Left ventricle myocardium inferior (tissue), 1 donor: ENCODE measurements around the gene ADAD1. TPM values are rescaled to one million over a fixed set of nuclear protein-coding genes. Genes with fewer than 3 reads are reported as not detected.

Source experiments
- DNase-seq: peaks from one replicate; pipeline ENCODE4 v3.0.0-alpha.2; 2020
- H3K27ac ChIP-seq: fragments of 200-600 bp; replicated peaks from 2 replicates; pipeline ENCODE4 v1.8.0; 2021
- H3K27me3 ChIP-seq: fragments of 200-600 bp; 2 replicates; pipeline ENCODE4 v1.8.0; 2021; ENCODE audit warnings: low read depth
- H3K36me3 ChIP-seq: fragments of 200-600 bp; 2 replicates; pipeline ENCODE4 v1.8.0; 2021
- H3K4me1 ChIP-seq: fragments of 200-600 bp; 2 replicates; pipeline ENCODE4 v1.8.0; 2021
- H3K4me3 ChIP-seq: fragments of 200-600 bp; 2 replicates; pipeline ENCODE4 v1.8.0; 2021; ENCODE audit warnings: mild to moderate bottlenecking, moderate library complexity
- H3K9me3 ChIP-seq: fragments of 200-600 bp; replicated peaks from 2 replicates; pipeline ENCODE4 v1.8.0; 2021
- intact Hi-C: fragments of 100-400 bp; cut with micrococcal nuclease; formaldehyde crosslinking; loops from one replicate; pipeline ENCODE4 v1.11.0; 2022
- total RNA-seq: library from RNA; stranded (reverse); fragmentation: NEBNext Ultra II Directional; extraction: Animal tissue kit (Norgen Biotek cat#: 25700); gene quantifications from one replicate; pipeline ENCODE4 v1.2.1, GENCODE V29; 2021
- TF ChIP-seq, protein P1 (sequence below): fragments of 200-600 bp; IDR thresholded peaks from 2 replicates; pipeline ENCODE4 v1.8.0; 2021; ENCODE audit warnings: antibody characterized with exemption, mild to moderate bottlenecking, borderline replicate concordance
- donor health status: DM: no; HTN: yes; CAD: no; lungs with severe emphysema.

Gene ADAD1
- total RNA-seq, 1 donor from 2014 or later, result not detected

DNA sequence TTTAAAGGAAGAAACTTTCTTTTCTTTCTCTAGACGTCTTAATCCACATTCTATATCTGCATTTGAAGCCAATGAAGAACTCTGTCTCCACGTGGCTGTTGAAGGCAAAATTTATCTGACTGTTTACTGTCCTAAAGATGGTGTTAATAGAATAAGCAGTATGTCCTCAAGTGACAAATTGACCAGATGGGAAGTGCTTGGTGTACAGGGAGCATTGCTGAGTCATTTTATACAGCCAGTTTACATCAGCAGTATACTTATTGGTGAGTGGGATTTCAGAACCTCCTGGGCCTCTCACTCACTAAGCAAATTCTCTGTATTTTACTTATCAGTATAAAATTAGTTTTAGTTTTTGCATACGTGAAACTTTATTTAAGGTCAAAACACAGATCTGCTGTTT lies 33.7 kb downstream of the ADAD1 start:
- Histone ChIP-seq H3K27me3 (no peaks in the 10 kb centered on the region), H3K27ac (no peak overlapping the region), H3K9me3 (no peaks in the 10 kb centered on the region), H3K36me3 (no peaks in the 10 kb centered on the region), H3K4me1 (no peaks in the 10 kb centered on the region), H3K4me3 (no peak overlapping the region)
- DNase-seq, result no peak
- TF ChIP-seq, protein P1, sequence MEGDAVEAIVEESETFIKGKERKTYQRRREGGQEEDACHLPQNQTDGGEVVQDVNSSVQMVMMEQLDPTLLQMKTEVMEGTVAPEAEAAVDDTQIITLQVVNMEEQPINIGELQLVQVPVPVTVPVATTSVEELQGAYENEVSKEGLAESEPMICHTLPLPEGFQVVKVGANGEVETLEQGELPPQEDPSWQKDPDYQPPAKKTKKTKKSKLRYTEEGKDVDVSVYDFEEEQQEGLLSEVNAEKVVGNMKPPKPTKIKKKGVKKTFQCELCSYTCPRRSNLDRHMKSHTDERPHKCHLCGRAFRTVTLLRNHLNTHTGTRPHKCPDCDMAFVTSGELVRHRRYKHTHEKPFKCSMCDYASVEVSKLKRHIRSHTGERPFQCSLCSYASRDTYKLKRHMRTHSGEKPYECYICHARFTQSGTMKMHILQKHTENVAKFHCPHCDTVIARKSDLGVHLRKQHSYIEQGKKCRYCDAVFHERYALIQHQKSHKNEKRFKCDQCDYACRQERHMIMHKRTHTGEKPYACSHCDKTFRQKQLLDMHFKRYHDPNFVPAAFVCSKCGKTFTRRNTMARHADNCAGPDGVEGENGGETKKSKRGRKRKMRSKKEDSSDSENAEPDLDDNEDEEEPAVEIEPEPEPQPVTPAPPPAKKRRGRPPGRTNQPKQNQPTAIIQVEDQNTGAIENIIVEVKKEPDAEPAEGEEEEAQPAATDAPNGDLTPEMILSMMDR, result no peak
- intact Hi-C loops, result no loop called here

DNA sequence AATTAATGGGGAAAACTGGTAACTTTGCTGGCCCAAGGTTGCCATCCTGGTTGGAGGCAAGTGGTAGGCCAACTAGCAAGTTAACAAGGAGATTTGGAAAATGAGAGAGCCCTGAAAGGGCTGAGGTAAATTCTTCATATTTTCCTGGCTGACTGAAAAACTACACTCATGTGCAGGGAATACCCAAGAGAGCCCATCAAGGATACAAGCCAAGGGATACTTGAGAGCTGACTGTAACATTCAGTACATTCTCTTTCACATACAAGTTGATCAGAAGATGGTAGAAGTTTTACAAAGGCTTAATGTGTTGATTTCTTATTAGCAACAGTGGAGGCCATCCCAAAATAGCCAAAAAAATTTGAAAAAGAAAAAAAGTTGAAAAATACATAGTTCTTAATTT lies 44.4 kb downstream of the ADAD1 start:
- H3K27me3 ChIP-seq, result no peaks in the 10 kb centered on the region
- H3K9me3 ChIP-seq, result peaks cover 16% of the 10 kb centered on the region
- no peak overlapping the region for H3K4me3 ChIP-seq
- intact Hi-C loops, result no loop called here
- H3K27ac ChIP-seq, result no peak overlapping the region
- TF ChIP-seq, protein P1, result no peak
- no peak for DNase-seq
- no peaks in the 10 kb centered on the region for H3K36me3 ChIP-seq
- no peaks in the 10 kb centered on the region for H3K4me1 ChIP-seq

DNA sequence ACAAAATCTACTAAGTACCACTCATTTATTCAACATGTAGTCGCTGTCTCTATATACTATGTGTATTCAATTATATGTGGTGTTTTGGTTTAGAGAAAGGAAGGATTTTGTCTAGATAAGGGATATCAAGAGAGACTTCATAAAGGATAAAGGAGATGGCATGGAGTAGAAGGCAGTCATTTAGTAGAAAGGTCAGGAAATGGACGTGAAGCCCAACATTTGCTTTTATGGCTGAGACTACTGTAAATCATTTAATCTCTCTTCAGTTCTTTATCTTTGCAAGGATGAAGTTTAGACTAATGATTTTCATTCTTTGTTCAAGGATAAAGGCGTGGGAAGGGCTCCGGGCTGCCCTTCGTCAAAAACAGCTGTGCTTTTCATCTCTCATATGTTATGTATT lies 52.5 kb downstream of the ADAD1 start:
- Histone ChIP-seq H3K4me1 (no peaks in the 10 kb centered on the region), H3K9me3 (no peaks in the 10 kb centered on the region), H3K27me3 (no peaks in the 10 kb centered on the region), H3K4me3 (no peak overlapping the region), H3K27ac (no peak overlapping the region), H3K36me3 (no peaks in the 10 kb centered on the region)
- TF ChIP-seq, protein P1, result no peak
- intact Hi-C loops, result no loop called here
- DNase-seq, result no peak

DNA sequence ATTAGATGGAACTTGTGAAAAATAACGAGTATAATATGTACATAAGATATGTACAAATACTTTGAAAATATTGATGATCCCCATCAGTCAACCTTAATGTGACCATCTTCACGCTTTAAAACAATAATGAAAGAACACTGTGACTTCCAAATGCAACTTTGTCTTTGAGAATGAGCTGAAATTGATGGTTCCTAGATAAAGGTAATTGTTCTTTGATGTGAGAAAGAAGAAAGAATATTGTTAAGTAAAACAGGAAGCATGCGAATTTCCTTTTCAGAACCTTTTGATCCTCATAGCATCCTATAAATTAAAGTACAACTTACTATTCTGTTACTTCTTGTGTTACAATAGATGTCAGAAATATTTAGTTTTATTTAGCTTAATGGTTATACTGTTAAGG lies 55.5 kb downstream of the ADAD1 start:
- Histone ChIP-seq H3K27me3 (no peaks in the 10 kb centered on the region), H3K4me1 (no peaks in the 10 kb centered on the region), H3K36me3 (no peaks in the 10 kb centered on the region), H3K27ac (no peak overlapping the region), H3K4me3 (no peak overlapping the region), H3K9me3 (no peaks in the 10 kb centered on the region)
- TF ChIP-seq, protein P1, result no peak
- intact Hi-C loops, result no loop called here
- DNase-seq, result no peak

DNA sequence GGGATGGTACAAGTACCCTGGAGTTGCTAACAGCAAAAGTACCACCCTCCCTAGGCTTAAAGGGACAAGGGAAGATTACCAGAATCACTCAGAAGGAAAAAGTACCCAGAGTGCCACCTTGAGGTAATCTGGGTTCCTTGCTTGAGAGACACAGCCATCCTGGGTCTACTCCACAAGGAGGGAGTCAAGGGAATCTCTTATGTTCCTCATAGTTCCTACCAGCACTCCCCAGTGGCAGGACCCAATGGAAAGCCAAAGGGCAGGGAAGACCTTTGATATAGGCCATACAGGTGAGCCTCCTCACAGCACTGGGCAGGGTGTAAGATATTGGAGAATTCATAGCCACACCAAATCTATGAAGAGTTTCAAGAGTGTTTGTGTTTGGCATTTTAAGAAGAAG lies 72.0 kb downstream of the ADAD1 start:
- no peaks in the 10 kb centered on the region for H3K9me3 ChIP-seq
- intact Hi-C loops, result no loop called here
- TF ChIP-seq, protein P1, result no peak

More for the DNA sequence above, 72.0 kb downstream of the ADAD1 start:
- Histone ChIP-seq H3K4me3 (no peak overlapping the region), H3K4me1 (no peaks in the 10 kb centered on the region), H3K27me3 (no peaks in the 10 kb centered on the region), H3K36me3 (no peaks in the 10 kb centered on the region), H3K27ac (no peak overlapping the region)
- DNase-seq, result no peak
